RWPE2 (cell line): ENCODE measurements around the gene PRSS53.

Source experiments
- ATAC-seq: fragments of 200-7000 bp; cut with Tn5 transposase; 3 replicates; pipeline ENCODE4 v1.9.1; 2021; ENCODE audit warnings: low read depth
- DNase-seq: peaks from one replicate; pipeline ENCODE4 v3.0.0-alpha.2; 2020; ENCODE audit warnings: low spot score
- H3K27ac ChIP-seq: fragments of 450-650 bp; 2 replicates; pipeline ENCODE4 v1.5.1; 2017; ENCODE audit warnings: mild to moderate bottlenecking; ENCODE audit not compliant: poor library complexity, severe bottlenecking
- H3K27me3 ChIP-seq: fragments of 250-450 bp; sonication (Bioruptor Pico); 2 replicates; pipeline ENCODE4 v1.5.1; 2021; ENCODE audit warnings: mild to moderate bottlenecking, moderate library complexity; ENCODE audit not compliant: insufficient read depth, poor library complexity, severe bottlenecking
- H3K36me3 ChIP-seq: fragments of 250-450 bp; sonication (Bioruptor Pico); 2 replicates; pipeline ENCODE4 v1.5.1; 2020; ENCODE audit warnings: low read depth, mild to moderate bottlenecking, moderate library complexity
- H3K4me1 ChIP-seq: fragments of 250-450 bp; sonication (Bioruptor Pico); 2 replicates; pipeline ENCODE4 v1.5.1; 2021; ENCODE audit warnings: mild to moderate bottlenecking, moderate library complexity; ENCODE audit not compliant: insufficient read depth, poor library complexity, severe bottlenecking
- H3K4me3 ChIP-seq: fragments of 250-450 bp; sonication (Bioruptor Pico); 2 replicates; pipeline ENCODE4 v1.5.1; 2021; ENCODE audit warnings: mild to moderate bottlenecking, moderate library complexity; ENCODE audit not compliant: severe bottlenecking
- H3K9me3 ChIP-seq: fragments of 250-450 bp; sonication (Bioruptor Pico); 2 replicates; pipeline ENCODE4 v1.5.1; 2021; ENCODE audit warnings: mild to moderate bottlenecking, moderate library complexity; ENCODE audit not compliant: severe bottlenecking
- CTCF ChIP-seq: fragments of 450-650 bp; IDR thresholded peaks from one replicate; pipeline ENCODE4 v1.5.1; 2017; ENCODE audit warnings: mild to moderate bottlenecking, moderate library complexity; ENCODE audit not compliant: poor library complexity, severe bottlenecking

The PRSS53 gene

GRCh38 chr16:31083981-31084380, 4.8 kb downstream of the PRSS53 start:
- DNase-seq (no peak), ATAC-seq (no peak)
- Histone ChIP-seq H3K36me3 (peaks cover 36% of the 10 kb centered on the region), H3K4me3 (no peak overlapping the region), H3K9me3 (no peaks in the 10 kb centered on the region), H3K27me3 (no peaks in the 10 kb centered on the region), H3K27ac (no peak overlapping the region), H3K4me1 (no peaks in the 10 kb centered on the region)
- no peak for TF ChIP-seq CTCF

- ATAC-seq = no peak
- TF ChIP-seq CTCF = no peak
- H3K36me3 ChIP-seq = peaks cover 38% of the 10 kb centered on the region
Observed at GRCh38 chr16:31083556-31083955, 5.2 kb downstream of the PRSS53 start.

GRCh38 chr16:31083081-31083480, 5.7 kb downstream of the PRSS53 start:
- H3K9me3 ChIP-seq = no peaks in the 10 kb centered on the region
- no peaks in the 10 kb centered on the region for H3K4me1 ChIP-seq
- H3K4me3 ChIP-seq = no peak overlapping the region
- DNase-seq (no peak), ATAC-seq (no peak)
- H3K27ac ChIP-seq = no peak overlapping the region
- H3K27me3 ChIP-seq = no peaks in the 10 kb centered on the region
- peaks cover 40% of the 10 kb centered on the region for H3K36me3 ChIP-seq
- no peak for TF ChIP-seq CTCF

More at GRCh38 chr16:31083556-31083955, 5.2 kb downstream of the PRSS53 start:
- Histone ChIP-seq H3K27me3 (no peaks in the 10 kb centered on the region), H3K4me1 (no peaks in the 10 kb centered on the region), H3K9me3 (no peaks in the 10 kb centered on the region), H3K27ac (no peak overlapping the region), H3K4me3 (no peak overlapping the region)
- DNase-seq = no peak

GRCh38 chr16:31082368-31083045, 6.2 kb downstream of the PRSS53 start:
- Histone ChIP-seq H3K27me3 (no peaks in the 10 kb centered on the region), H3K4me3 (no peak overlapping the region), H3K27ac (peak overlapping the region; percentile 4), H3K36me3 (peaks cover 45% of the 10 kb centered on the region), H3K4me1 (no peaks in the 10 kb centered on the region), H3K9me3 (no peaks in the 10 kb centered on the region)
- TF ChIP-seq CTCF = no peak
- ATAC-seq = no peak
- peak; percentile 55 for DNase-seq
